Measurements from ENCODE around the gene SND1.

SND1 gene

DNA sequence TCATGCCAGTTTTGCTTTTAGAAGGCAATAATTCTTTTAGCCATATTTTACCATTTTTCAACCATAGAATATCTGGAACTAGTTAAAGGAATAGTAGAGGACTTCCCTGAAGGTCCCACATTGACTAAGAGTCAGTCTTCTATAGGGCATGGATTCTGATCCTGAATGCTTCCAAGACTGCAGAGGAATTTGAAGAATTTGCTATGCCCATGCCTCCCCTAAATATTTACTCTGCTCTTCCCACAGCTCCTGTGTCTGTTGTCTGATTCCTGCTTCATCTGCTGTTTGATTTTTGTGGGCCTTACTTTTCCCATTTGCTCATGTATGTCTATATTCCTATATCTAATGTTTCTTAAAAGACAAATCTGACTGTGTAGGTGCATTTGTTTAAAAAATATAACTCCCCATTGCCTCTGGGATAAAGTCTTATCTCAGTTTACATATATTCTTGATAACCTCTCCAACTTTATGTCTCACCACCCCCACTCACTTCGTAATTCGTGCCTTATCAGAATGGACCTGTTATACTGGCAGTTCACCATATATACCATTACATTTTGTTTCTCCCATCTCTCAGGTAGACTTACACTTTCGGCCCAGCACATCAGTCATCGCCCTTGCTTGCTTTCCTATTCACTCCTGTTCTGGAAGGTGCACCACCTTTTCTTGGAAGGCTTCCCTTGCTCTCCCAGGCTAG is 345.4 kb downstream of the SND1 start:
- DNase-seq (ENCODE audit: low read depth): peak; percentile 69
- TF ChIP-seq, protein P1, sequence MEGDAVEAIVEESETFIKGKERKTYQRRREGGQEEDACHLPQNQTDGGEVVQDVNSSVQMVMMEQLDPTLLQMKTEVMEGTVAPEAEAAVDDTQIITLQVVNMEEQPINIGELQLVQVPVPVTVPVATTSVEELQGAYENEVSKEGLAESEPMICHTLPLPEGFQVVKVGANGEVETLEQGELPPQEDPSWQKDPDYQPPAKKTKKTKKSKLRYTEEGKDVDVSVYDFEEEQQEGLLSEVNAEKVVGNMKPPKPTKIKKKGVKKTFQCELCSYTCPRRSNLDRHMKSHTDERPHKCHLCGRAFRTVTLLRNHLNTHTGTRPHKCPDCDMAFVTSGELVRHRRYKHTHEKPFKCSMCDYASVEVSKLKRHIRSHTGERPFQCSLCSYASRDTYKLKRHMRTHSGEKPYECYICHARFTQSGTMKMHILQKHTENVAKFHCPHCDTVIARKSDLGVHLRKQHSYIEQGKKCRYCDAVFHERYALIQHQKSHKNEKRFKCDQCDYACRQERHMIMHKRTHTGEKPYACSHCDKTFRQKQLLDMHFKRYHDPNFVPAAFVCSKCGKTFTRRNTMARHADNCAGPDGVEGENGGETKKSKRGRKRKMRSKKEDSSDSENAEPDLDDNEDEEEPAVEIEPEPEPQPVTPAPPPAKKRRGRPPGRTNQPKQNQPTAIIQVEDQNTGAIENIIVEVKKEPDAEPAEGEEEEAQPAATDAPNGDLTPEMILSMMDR (conservative IDR thresholded peaks at IDR 0.05; ENCODE audit: low read length): no peak
- no peak overlapping the region for H3K4me3 ChIP-seq (ENCODE audit: low read length)

DNA sequence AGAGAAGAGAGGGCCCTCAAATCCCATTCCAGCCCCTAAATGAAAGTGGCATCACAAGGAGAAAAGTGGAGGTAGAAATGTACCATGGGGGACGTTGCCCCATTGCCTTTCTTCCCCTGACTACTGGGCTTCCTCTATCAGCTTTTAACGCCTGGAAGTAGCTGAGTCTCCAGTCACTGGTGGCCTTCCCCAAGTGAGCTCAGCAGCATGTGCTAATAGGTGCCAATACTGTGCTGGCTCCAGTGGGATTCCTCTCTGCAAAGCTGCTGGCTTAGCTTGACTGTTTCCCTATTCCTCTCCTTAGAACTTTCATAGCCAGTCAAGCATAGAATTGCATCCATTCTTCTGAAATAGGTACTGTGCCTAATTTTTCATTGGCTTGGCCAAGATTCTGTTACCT is 346.7 kb downstream of the SND1 start:
- TF ChIP-seq, protein P1 (conservative IDR thresholded peaks at IDR 0.05; ENCODE audit: low read length): no peak
- no peak overlapping the region for H3K4me3 ChIP-seq (ENCODE audit: low read length)
- no peak for DNase-seq (ENCODE audit: low read depth)

DNA sequence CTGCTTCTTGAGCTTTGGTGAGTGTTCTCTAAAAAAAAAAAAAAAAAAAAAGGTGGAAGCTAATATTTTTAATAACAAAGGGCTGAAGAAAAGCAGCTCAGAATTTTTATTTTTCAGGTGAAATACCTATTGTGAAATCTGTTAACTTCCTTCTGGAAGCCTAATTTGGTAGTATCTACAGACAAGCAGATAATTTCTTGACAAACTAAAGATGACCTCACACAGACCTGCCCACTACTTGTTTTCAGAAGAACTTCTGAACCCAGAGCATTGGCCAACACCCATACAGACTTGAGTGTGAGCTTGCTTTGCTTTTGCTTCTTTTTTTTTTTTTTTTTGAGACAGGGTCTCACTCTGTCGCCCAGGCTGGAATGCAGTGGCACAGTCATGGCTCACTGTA is 348.1 kb downstream of the SND1 start:
- TF ChIP-seq, protein P1 (conservative IDR thresholded peaks at IDR 0.05; ENCODE audit: low read length): no peak
- DNase-seq (ENCODE audit: low read depth): no peak
- no peak overlapping the region for H3K4me3 ChIP-seq (ENCODE audit: low read length)

DNA sequence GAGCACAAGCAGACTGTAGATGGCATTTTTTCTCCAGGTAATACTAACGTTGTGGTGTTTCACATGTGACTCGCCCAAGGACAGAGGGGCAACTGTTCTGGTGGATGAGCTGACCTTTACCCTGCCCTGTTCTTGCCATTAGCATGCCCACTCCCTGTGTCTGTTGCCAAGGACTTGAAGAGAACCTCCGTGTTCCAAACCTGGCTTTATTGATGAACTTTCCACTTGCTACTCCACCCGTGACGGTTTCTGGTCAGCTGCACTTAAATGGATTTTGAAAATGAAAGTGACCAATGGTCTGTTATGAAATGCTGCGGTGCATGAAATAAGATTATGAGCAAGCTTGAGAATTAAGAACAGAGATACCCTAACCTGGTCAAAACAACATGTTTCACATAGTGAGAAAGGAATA is 348.9 kb downstream of the SND1 start:
- no peak overlapping the region for H3K4me3 ChIP-seq (ENCODE audit: low read length)
- TF ChIP-seq, protein P1 (conservative IDR thresholded peaks at IDR 0.05; ENCODE audit: low read length): no peak
- DNase-seq (ENCODE audit: low read depth): no peak

DNA sequence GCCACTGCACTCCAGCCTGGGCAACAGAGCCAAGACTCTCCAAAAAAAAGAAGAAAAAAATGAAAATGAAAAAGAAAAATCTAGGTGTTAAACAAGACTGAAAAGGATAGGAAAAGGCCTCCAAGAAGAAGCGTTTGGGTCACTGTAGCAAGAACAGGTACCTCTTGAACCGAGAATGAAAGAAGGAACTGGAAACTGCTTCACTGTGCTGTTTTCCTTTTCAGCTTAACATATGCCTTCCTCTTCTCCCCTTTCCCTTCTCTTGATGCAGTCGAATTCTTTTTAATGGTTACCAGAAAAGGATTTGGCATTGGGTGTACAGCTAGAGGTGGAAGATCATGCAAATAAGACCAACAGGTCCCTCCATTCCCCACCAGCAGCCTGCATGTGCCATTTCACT is 351.2 kb downstream of the SND1 start:
- no peak for DNase-seq (ENCODE audit: low read depth)
- TF ChIP-seq, protein P1 (conservative IDR thresholded peaks at IDR 0.05; ENCODE audit: low read length): no peak
- H3K4me3 ChIP-seq (ENCODE audit: low read length): no peak overlapping the region

DNA sequence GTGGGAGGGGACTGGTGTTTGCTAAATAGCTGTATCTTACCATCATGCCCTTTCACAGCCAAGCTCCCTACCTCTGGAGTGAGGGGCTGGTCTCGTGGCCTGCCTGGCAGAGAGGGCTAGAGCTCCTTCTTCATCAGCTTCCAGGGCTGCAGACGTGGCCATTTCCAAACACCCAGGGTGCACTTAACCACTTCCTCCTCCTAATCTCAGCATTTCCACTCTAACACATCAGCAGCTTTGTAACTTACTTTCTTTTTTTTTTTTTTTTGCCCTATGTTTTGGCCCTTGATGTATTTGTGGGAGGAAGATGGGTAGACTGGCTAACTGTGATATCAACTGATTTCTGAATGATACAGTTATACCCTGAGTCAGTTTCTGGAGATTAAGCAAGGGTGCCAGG is 351.8 kb downstream of the SND1 start:
- DNase-seq (ENCODE audit: low read depth): no peak

DNA sequence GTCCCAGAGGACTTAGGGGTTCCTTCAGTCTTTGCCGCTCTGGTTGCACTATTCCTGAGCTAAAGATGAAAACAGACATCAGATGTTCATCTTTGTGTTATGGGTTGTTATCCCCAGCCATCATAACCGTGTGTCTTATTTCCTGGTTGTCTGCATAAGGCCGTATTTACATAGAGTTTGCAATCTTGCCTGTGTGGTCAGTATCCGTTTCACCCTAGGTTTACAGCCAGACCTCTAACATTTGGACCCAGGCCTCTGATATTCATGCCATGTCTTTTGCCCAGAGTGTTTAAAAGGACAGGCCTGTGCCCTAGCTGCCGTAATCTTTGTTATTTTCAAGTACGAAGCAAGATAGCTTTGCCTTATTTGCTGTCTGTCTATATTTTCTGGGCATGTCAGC is 352.6 kb downstream of the SND1 start:
- no peak overlapping the region for H3K4me3 ChIP-seq (ENCODE audit: low read length)
- TF ChIP-seq, protein P1 (conservative IDR thresholded peaks at IDR 0.05; ENCODE audit: low read length): no peak
- no peak for DNase-seq (ENCODE audit: low read depth)

More for the DNA sequence above, 351.8 kb downstream of the SND1 start:
- H3K4me3 ChIP-seq (ENCODE audit: low read length): no peak overlapping the region
- TF ChIP-seq, protein P1 (conservative IDR thresholded peaks at IDR 0.05; ENCODE audit: low read length): no peak
